ENCODE results near the gene CDON.

The CDON gene

GRCh38 chr11:125979511-125979910 is 83.2 kb downstream of the CDON start:
- DNase-seq (ENCODE audit: low read depth): no peak
- no peak overlapping the region for H3K4me3 ChIP-seq (ENCODE audit: low read length)
- no peak for TF ChIP-seq CTCF (conservative IDR thresholded peaks at IDR 0.05; ENCODE audit: low read depth, low read length)

GRCh38 chr11:125978778-125979407 is 83.8 kb downstream of the CDON start:
- no peak overlapping the region for H3K4me3 ChIP-seq (ENCODE audit: low read length)
- no peak for DNase-seq (ENCODE audit: low read depth)
- TF ChIP-seq CTCF (conservative IDR thresholded peaks at IDR 0.05; ENCODE audit: low read depth, low read length): no peak

- no peak overlapping the region for H3K4me3 ChIP-seq (ENCODE audit: low read length)
- no peak for DNase-seq (ENCODE audit: low read depth)
- TF ChIP-seq CTCF (conservative IDR thresholded peaks at IDR 0.05; ENCODE audit: low read depth, low read length): no peak
Measured at GRCh38 chr11:125978181-125978716, 84.4 kb downstream of the CDON start.

GRCh38 chr11:125977333-125977732 is 85.3 kb downstream of the CDON start:
- H3K4me3 ChIP-seq (ENCODE audit: low read length): no peak overlapping the region
- DNase-seq (ENCODE audit: low read depth): no peak
- no peak for TF ChIP-seq CTCF (conservative IDR thresholded peaks at IDR 0.05; ENCODE audit: low read depth, low read length)

GRCh38 chr11:125976156-125976555 is 86.5 kb downstream of the CDON start:
- H3K4me3 ChIP-seq (ENCODE audit: low read length): no peak overlapping the region
- DNase-seq (ENCODE audit: low read depth): no peak
- TF ChIP-seq CTCF (conservative IDR thresholded peaks at IDR 0.05; ENCODE audit: low read depth, low read length): no peak

- no peak for TF ChIP-seq CTCF (conservative IDR thresholded peaks at IDR 0.05; ENCODE audit: low read depth, low read length)
- H3K4me3 ChIP-seq (ENCODE audit: low read length): no peak overlapping the region
- DNase-seq (ENCODE audit: low read depth): no peak
Measured at GRCh38 chr11:125975634-125976033, 87.0 kb downstream of the CDON start.

- TF ChIP-seq CTCF (conservative IDR thresholded peaks at IDR 0.05; ENCODE audit: low read depth, low read length): no peak
- DNase-seq (ENCODE audit: low read depth): no peak
- no peak overlapping the region for H3K4me3 ChIP-seq (ENCODE audit: low read length)
Measured at GRCh38 chr11:125974284-125974683, 88.4 kb downstream of the CDON start.
